PC-9 (cell line): ENCODE data around the gene PDCD6IP.

ENCODE experiments used
- EZH2 ChIP-seq: fragments of 200-600 bp; sonication (generic); IDR thresholded peaks from 2 replicates; pipeline ENCODE4 v1.8.0; 2017; ENCODE audit warnings: antibody characterized with exemption, low read depth
- TF ChIP-seq, protein P1 (sequence below): fragments of 200-600 bp; sonication (generic); conservative IDR thresholded peaks from 2 replicates; pipeline ENCODE4 v1.6.1; 2017; ENCODE audit warnings: mixed run types, antibody characterized with exemption, mild to moderate bottlenecking, moderate library complexity

GRCh38 chr3:33773637-33774036 lies 24.8 kb upstream of the PDCD6IP start:
- no peak for TF ChIP-seq EZH2
- TF ChIP-seq, protein P1, sequence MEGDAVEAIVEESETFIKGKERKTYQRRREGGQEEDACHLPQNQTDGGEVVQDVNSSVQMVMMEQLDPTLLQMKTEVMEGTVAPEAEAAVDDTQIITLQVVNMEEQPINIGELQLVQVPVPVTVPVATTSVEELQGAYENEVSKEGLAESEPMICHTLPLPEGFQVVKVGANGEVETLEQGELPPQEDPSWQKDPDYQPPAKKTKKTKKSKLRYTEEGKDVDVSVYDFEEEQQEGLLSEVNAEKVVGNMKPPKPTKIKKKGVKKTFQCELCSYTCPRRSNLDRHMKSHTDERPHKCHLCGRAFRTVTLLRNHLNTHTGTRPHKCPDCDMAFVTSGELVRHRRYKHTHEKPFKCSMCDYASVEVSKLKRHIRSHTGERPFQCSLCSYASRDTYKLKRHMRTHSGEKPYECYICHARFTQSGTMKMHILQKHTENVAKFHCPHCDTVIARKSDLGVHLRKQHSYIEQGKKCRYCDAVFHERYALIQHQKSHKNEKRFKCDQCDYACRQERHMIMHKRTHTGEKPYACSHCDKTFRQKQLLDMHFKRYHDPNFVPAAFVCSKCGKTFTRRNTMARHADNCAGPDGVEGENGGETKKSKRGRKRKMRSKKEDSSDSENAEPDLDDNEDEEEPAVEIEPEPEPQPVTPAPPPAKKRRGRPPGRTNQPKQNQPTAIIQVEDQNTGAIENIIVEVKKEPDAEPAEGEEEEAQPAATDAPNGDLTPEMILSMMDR = no peak
